Neural progenitor cell (in vitro differentiated cells): ENCODE measurements around the gene TRPM3. TPM values are rescaled to one million over a fixed set of nuclear protein-coding genes. Genes with fewer than 3 reads are reported as not detected.

Experiments used
- DNase-seq: peaks from one replicate; pipeline ENCODE4 v3.0.0-alpha.2; 2016; ENCODE audit warnings: low spot score
- H2AFZ ChIP-seq: fragments of 200-600 bp; sonication (generic); replicated peaks from 2 replicates; pipeline ENCODE4 v1.6.1; 2016; ENCODE audit warnings: antibody characterized with exemption
- H3F3A ChIP-seq: fragments of 200-600 bp; sonication (generic); 2 replicates; pipeline ENCODE4 v1.6.1; 2016; ENCODE audit warnings: antibody characterized with exemption, low read depth
- H3K27ac ChIP-seq: fragments of 200-600 bp; sonication (generic); 2 replicates; pipeline ENCODE4 v1.5.1; 2016; ENCODE audit warnings: mild to moderate bottlenecking
- H3K27me3 ChIP-seq: fragments of 200-600 bp; sonication (generic); 2 replicates; pipeline ENCODE4 v1.6.1; 2016; ENCODE audit warnings: mild to moderate bottlenecking, moderate library complexity
- H3K36me3 ChIP-seq: fragments of 200-600 bp; sonication (generic); 2 replicates; pipeline ENCODE4 v1.5.1; 2016
- H3K4me1 ChIP-seq: fragments of 200-600 bp; sonication (generic); 2 replicates; pipeline ENCODE4 v1.6.1; 2016; ENCODE audit warnings: mixed run types
- H3K4me2 ChIP-seq: fragments of 200-600 bp; sonication (generic); 2 replicates; pipeline ENCODE4 v1.6.1; 2016
- H3K4me3 ChIP-seq: fragments of 200-600 bp; sonication (generic); 2 replicates; pipeline ENCODE4 v1.5.1; 2016
- H3K79me2 ChIP-seq: fragments of 200-600 bp; sonication (generic); 2 replicates; pipeline ENCODE4 v1.6.1; 2016; ENCODE audit warnings: low read depth
- H3K9ac ChIP-seq: fragments of 200-600 bp; sonication (generic); 2 replicates; pipeline ENCODE4 v1.6.1; 2016
- H3K9me3 ChIP-seq: fragments of 200-600 bp; sonication (generic); 2 replicates; pipeline ENCODE4 v1.5.1; 2016; ENCODE audit warnings: low read depth
- H4K20me1 ChIP-seq: fragments of 200-600 bp; sonication (generic); 2 replicates; pipeline ENCODE4 v1.6.1; 2016; ENCODE audit warnings: low read depth
- H3K27ac Mint-ChIP-seq: 3 replicates; pipeline ENCODE4 v1.8.0; 2021; ENCODE audit warnings: mixed read lengths
- H3K27me3 Mint-ChIP-seq: 2 replicates; pipeline ENCODE4 v1.8.0; 2022; ENCODE audit warnings: low read depth, mild to moderate bottlenecking, inconsistent platforms, moderate library complexity, mixed read lengths; ENCODE audit not compliant: insufficient read depth
- H3K36me3 Mint-ChIP-seq: 3 replicates; pipeline ENCODE4 v1.8.0; 2021; ENCODE audit warnings: mixed read lengths
- H3K4me1 Mint-ChIP-seq: 3 replicates; pipeline ENCODE4 v1.8.0; 2021; ENCODE audit warnings: mixed read lengths
- H3K4me3 Mint-ChIP-seq: 3 replicates; pipeline ENCODE4 v1.8.0; 2021; ENCODE audit warnings: mild to moderate bottlenecking, moderate library complexity, mixed read lengths
- H3K9me3 Mint-ChIP-seq: 3 replicates; pipeline ENCODE4 v1.8.0; 2020; ENCODE audit warnings: mixed read lengths
- EZH2 ChIP-seq: fragments of 200-600 bp; sonication (generic); IDR thresholded peaks from 2 replicates; pipeline ENCODE4 v1.6.1; 2017; ENCODE audit warnings: antibody characterized with exemption, mild to moderate bottlenecking, moderate library complexity
- EZH2phosphoT487 ChIP-seq: fragments of 200-600 bp; sonication (generic); IDR thresholded peaks from 2 replicates; pipeline ENCODE4 v1.6.1; 2017; ENCODE audit warnings: antibody characterized with exemption
- total RNA-seq: library from RNA; depleted of rRNA; stranded (reverse); fragments of >200 nt; gene quantifications from 2 replicates; pipeline ENCODE4 v1.2.3, GENCODE V29; 2015; ENCODE audit warnings: low replicate concordance
- TF ChIP-seq, protein P1 (sequence below): fragments of 200-600 bp; sonication (generic); IDR thresholded peaks from 2 replicates; pipeline ENCODE4 v1.5.1; 2017; ENCODE audit warnings: antibody characterized with exemption, mild to moderate bottlenecking

Gene TRPM3
- total RNA-seq, 1 donor from 2014 or later: 37.2 TPM

DNA sequence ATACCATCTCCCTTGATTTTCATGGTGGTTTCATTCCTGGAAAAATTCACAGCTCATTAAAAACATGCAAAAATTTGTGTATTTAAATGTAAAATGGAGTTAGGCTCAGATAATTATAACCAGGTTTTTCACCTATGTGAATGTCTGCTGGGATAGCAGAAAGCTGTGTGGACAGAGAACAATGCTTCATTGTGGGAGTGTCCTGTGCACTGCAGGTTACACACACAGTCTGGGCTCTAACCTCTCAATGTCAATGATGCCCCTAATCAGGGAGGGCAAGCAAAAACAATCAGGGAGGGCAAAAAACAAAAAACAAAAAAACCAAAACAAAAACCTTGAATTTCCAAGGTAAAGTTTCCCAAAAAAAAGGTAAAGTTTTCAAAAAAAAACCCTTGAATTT, 548.1 kb downstream of the TRPM3 start:
- Mint-ChIP-seq H3K9me3 (no peaks in the 10 kb centered on the region), H3K4me1 (peaks cover 8% of the 10 kb centered on the region), H3K27me3 (peaks cover 4% of the 10 kb centered on the region), H3K36me3 (peaks cover under 1% of the 10 kb centered on the region), H3K4me3 (no peak overlapping the region), H3K27ac (no peak overlapping the region)
- Histone ChIP-seq H3F3A (peaks cover 16% of the 10 kb centered on the region), H2AFZ (no peak overlapping the region), H3K79me2 (no peaks in the 10 kb centered on the region), H3K36me3 (no peaks in the 10 kb centered on the region), H3K27me3 (no peaks in the 10 kb centered on the region), H3K4me3 (no peak overlapping the region), H3K4me2 (no peak overlapping the region), H4K20me1 (peaks cover 5% of the 10 kb centered on the region), H3K9me3 (no peaks in the 10 kb centered on the region), H3K9ac (no peak overlapping the region), H3K27ac (no peak overlapping the region), H3K4me1 (peaks cover 10% of the 10 kb centered on the region)
- no peak for TF ChIP-seq EZH2phosphoT487
- no peak for TF ChIP-seq EZH2
- TF ChIP-seq, protein P1, sequence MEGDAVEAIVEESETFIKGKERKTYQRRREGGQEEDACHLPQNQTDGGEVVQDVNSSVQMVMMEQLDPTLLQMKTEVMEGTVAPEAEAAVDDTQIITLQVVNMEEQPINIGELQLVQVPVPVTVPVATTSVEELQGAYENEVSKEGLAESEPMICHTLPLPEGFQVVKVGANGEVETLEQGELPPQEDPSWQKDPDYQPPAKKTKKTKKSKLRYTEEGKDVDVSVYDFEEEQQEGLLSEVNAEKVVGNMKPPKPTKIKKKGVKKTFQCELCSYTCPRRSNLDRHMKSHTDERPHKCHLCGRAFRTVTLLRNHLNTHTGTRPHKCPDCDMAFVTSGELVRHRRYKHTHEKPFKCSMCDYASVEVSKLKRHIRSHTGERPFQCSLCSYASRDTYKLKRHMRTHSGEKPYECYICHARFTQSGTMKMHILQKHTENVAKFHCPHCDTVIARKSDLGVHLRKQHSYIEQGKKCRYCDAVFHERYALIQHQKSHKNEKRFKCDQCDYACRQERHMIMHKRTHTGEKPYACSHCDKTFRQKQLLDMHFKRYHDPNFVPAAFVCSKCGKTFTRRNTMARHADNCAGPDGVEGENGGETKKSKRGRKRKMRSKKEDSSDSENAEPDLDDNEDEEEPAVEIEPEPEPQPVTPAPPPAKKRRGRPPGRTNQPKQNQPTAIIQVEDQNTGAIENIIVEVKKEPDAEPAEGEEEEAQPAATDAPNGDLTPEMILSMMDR: no peak
- DNase-seq: no peak

DNA sequence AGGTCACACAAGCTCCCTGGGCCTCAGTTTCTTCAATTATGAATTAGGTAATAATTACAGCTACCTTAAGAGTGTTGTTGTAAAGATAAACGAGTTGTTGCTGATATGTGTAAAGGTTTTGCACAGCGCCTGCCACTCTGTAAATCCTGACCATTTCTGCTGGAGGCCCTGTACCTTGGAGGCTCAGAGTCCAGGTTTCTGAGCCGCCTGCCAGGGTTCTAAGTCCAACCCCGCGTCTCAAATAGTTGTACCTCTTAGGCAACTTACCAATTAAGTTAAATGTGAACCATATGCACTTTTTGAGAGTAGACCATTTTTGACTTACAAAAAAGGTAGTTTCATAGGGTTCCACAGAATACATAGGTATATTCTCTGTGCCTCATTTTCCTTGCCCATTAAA, 550.2 kb downstream of the TRPM3 start:
- no peak overlapping the region for H3K4me2 ChIP-seq
- Mint-ChIP-seq H3K9me3 (no peaks in the 10 kb centered on the region), H3K27me3 (peaks cover 4% of the 10 kb centered on the region), H3K27ac (no peak overlapping the region), H3K4me3 (no peak overlapping the region), H3K36me3 (no peaks in the 10 kb centered on the region), H3K4me1 (peaks cover 18% of the 10 kb centered on the region)
- no peak overlapping the region for H3K27ac ChIP-seq
- TF ChIP-seq EZH2: no peak
- TF ChIP-seq EZH2phosphoT487: no peak
- TF ChIP-seq, protein P1: no peak
- peaks cover 26% of the 10 kb centered on the region for H3K4me1 ChIP-seq
- peaks cover 34% of the 10 kb centered on the region for H3F3A ChIP-seq
- no peaks in the 10 kb centered on the region for H3K9me3 ChIP-seq
- no peak for DNase-seq
- H3K36me3 ChIP-seq: no peaks in the 10 kb centered on the region
- no peak overlapping the region for H3K4me3 ChIP-seq
- H3K27me3 ChIP-seq: no peaks in the 10 kb centered on the region
- peaks cover 5% of the 10 kb centered on the region for H4K20me1 ChIP-seq
- H2AFZ ChIP-seq: no peak overlapping the region
- no peaks in the 10 kb centered on the region for H3K79me2 ChIP-seq
- no peak overlapping the region for H3K9ac ChIP-seq

GRCh38 chr9:70569791-70570190, 551.6 kb downstream of the TRPM3 start:
- H3K4me3 Mint-ChIP-seq: no peak overlapping the region
- no peaks in the 10 kb centered on the region for H3K9me3 ChIP-seq
- no peak overlapping the region for H3K4me3 ChIP-seq
- peaks cover 25% of the 10 kb centered on the region for H3K4me1 Mint-ChIP-seq
- H3K79me2 ChIP-seq: no peaks in the 10 kb centered on the region
- peaks cover 5% of the 10 kb centered on the region for H4K20me1 ChIP-seq
- no peak overlapping the region for H3K9ac ChIP-seq
- no peak overlapping the region for H3K27ac Mint-ChIP-seq
- DNase-seq: no peak
- H3K36me3 ChIP-seq: no peaks in the 10 kb centered on the region
- peaks cover 34% of the 10 kb centered on the region for H3K4me1 ChIP-seq
- no peaks in the 10 kb centered on the region for H3K27me3 ChIP-seq
- H3K9me3 Mint-ChIP-seq: no peaks in the 10 kb centered on the region
- H3K27me3 Mint-ChIP-seq: peaks cover 6% of the 10 kb centered on the region
- no peak overlapping the region for H3K4me2 ChIP-seq
- no peak for TF ChIP-seq EZH2phosphoT487
- TF ChIP-seq, protein P1: no peak
- peaks cover 32% of the 10 kb centered on the region for H3F3A ChIP-seq
- H2AFZ ChIP-seq: no peak overlapping the region
- H3K27ac ChIP-seq: no peak overlapping the region
- H3K36me3 Mint-ChIP-seq: no peaks in the 10 kb centered on the region
